Fibroblast of mammary gland (primary cell): Measurements from ENCODE around the gene OR12D1.
"Not testable (repeated sequence)": the region's sequence is repeated elsewhere in the genome, so short reads cannot be mapped to it uniquely, and the experiment has no call there.

Experiments
- DNase-seq: peaks from one replicate; pipeline ENCODE4 v3.0.0-alpha.2; 2010; ENCODE audit warnings: low read depth
- H3K4me3 ChIP-seq: 2 replicates; pipeline ENCODE4 v1.5.1; 2011; ENCODE audit warnings: low read depth, mild to moderate bottlenecking, low read length, moderate library complexity; ENCODE audit not compliant: control insufficient read depth
- TF ChIP-seq, protein P1 (sequence below): conservative IDR thresholded peaks from 2 replicates; pipeline ENCODE4 v1.5.1; 2011; ENCODE audit warnings: low read depth, low read length, inconsistent platforms; ENCODE audit not compliant: control insufficient read depth, insufficient read depth

Gene OR12D1

DNA sequence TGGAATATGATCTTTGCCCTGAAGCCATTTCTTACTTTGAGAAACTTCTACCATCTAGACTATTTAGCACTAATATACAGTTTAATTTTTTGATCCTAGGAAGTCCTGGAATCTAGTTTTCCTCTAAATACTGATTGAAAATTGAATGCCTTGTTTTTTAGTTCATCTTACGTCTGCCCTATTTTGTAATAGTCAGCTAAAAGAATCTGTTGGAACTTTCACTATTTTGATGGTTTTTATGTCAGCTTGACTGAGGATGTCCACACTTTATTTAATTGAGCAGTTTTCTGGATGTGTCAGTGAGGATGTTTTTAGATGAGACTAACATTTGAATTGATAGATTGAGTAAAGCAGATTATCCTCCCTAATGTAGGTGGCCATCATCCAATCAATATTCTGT is 10.9 kb upstream of the OR12D1 start:
- TF ChIP-seq, protein P1, sequence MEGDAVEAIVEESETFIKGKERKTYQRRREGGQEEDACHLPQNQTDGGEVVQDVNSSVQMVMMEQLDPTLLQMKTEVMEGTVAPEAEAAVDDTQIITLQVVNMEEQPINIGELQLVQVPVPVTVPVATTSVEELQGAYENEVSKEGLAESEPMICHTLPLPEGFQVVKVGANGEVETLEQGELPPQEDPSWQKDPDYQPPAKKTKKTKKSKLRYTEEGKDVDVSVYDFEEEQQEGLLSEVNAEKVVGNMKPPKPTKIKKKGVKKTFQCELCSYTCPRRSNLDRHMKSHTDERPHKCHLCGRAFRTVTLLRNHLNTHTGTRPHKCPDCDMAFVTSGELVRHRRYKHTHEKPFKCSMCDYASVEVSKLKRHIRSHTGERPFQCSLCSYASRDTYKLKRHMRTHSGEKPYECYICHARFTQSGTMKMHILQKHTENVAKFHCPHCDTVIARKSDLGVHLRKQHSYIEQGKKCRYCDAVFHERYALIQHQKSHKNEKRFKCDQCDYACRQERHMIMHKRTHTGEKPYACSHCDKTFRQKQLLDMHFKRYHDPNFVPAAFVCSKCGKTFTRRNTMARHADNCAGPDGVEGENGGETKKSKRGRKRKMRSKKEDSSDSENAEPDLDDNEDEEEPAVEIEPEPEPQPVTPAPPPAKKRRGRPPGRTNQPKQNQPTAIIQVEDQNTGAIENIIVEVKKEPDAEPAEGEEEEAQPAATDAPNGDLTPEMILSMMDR = no peak
- no peak for DNase-seq
- no peak overlapping the region for H3K4me3 ChIP-seq

DNA sequence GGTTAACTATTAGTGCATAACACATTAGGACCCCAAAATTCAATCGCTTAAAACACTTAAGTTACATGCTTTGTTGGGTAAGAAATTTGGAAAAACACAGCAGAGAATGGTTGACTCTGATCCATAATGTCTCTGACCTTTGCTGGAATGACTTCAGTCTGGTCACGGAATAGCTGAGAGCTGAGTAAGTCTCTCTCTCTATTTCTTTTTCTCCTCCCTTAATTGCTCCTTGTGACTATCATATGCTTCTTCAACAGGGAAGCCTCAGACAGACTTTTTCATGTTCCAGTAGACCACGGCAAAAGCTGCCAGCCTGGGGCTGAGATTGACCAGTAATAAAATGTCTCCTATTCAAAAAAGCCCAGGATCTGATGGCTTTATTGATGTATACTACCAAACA is 4.8 kb downstream of the OR12D1 start:
- DNase-seq = no peak
- H3K4me3 ChIP-seq = no peak overlapping the region
- TF ChIP-seq, protein P1 = no peak

- no peak overlapping the region for H3K4me3 ChIP-seq
- DNase-seq = no peak
- TF ChIP-seq, protein P1 = no peak
These were observed 9.4 kb downstream of the OR12D1 start for GRCh38 chr6:29424168-29424567.

DNA sequence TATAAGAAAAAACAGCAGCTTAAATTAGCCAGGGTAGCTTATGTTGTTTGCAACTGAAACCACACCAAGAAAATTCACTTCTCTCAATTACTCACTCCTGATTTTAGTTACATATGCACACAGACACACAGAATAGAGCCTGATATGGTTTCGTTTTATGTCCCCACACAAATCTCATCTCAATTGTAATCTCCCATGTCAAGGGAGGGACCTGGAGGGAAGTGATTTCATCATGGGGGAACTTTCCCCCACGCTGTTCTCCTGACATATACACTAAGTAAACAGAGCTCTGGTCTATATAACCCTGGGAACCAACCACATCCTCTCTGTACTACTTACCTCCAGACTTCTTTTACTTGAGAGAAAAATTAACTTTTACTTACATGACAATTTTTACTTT is 9.8 kb downstream of the OR12D1 start:
- no peak for DNase-seq
- TF ChIP-seq, protein P1 = no peak
- H3K4me3 ChIP-seq = no peak overlapping the region

- DNase-seq = no peak
- TF ChIP-seq, protein P1 = no peak
- H3K4me3 ChIP-seq = no peak overlapping the region
These were observed 10.3 kb downstream of the OR12D1 start for GRCh38 chr6:29425075-29425474.

DNA sequence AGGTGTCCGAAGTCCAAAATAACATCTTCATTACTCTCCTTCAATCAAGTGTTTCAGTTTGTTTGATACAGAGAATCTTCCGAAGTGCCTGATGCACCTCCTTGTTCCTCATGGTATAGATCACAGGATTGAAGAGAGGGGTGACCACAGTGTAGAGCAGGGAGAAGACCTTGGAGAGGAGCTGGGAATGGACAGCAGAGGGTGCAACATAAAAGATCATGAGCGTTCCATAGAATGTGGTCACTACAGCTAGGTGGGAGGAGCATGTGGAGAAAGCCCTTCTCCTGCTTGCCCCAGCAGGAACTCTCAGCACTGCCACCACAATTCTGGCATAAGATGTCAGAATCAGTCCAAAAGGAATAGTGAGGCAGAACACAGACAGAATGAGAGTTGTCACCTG is 11.9 kb downstream of the OR12D1 start:
- DNase-seq = no peak
- TF ChIP-seq, protein P1 = no peak
- no peak overlapping the region for H3K4me3 ChIP-seq

DNA sequence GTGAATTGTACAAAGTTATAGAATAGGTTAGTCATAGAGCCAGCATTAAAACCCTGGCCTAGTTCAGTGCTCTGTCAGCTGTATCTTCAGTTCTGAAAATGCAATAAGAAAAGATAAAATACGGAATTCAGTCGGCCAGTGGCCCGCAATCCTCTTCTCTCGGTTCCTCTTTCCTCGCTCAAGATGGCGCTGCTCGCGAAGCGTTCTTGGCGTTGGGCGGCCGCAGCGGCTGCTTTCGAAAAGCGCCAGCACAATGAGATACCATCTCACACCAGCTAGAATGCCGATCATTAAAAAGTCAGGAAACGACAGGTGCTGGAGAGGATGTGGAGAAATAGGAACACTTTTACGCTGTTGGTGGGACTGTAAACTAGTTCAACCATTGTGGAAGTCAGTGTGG is 22.0 kb downstream of the OR12D1 start:
- not testable (repeated sequence) for H3K4me3 ChIP-seq, DNase-seq
